Epidermal melanocyte (primary cell): ENCODE data around the gene WASHC2A.
"Not testable (repeated sequence)": the region's sequence is repeated elsewhere in the genome, so short reads cannot be mapped to it uniquely, and the experiment has no call there.

Experiments used
- DNase-seq: peaks from one replicate; pipeline ENCODE4 v3.0.0; 2011; ENCODE audit warnings: low spot score; ENCODE audit not compliant: insufficient read length

Gene WASHC2A

GRCh38 chr10:50152792-50153272, 85.1 kb downstream of the WASHC2A start:
- DNase-seq, result no peak

GRCh38 chr10:50157868-50158267, 90.1 kb downstream of the WASHC2A start:
- DNase-seq, result not testable (repeated sequence)

- DNase-seq, result not testable (repeated sequence)
Observed at GRCh38 chr10:50159856-50160255, 92.1 kb downstream of the WASHC2A start.

GRCh38 chr10:50165038-50165437, 97.3 kb downstream of the WASHC2A start:
- DNase-seq, result not testable (repeated sequence)

- not testable (repeated sequence) for DNase-seq
Observed at GRCh38 chr10:50167833-50168232, 100.1 kb downstream of the WASHC2A start.

GRCh38 chr10:50169506-50169905, 101.8 kb downstream of the WASHC2A start:
- not testable (repeated sequence) for DNase-seq

- not testable (repeated sequence) for DNase-seq
Observed at GRCh38 chr10:50174788-50175525, 107.2 kb downstream of the WASHC2A start.
